ENCODE data around the gene DLEC1.
"Not testable (repeated sequence)": the region's sequence is repeated elsewhere in the genome, so short reads cannot be mapped to it uniquely, and the experiment has no call there.

GRCh38 chr3:38087278-38087677, 48.3 kb downstream of the DLEC1 start:
- TF ChIP-seq CTCF, POLR2A (IDR thresholded peaks at IDR 0.05): not testable (repeated sequence)
